B cell (primary cell): Measurements from ENCODE around the gene SLC38A6. TPM values are rescaled to one million over a fixed set of nuclear protein-coding genes. Genes with fewer than 3 reads are reported as not detected.

Experiments used
- ATAC-seq: fragments of 200-7000 bp; cut with Tn5 transposase; one replicate; pipeline ENCODE4 v1.10.0; 2021; ENCODE audit warnings: low read depth, mild to moderate bottlenecking, moderate number of reproducible peaks, moderate library complexity
- CTCF ChIA-PET: fragments of 350-600 bp; sonication (Branson Sonifier 250); formaldehyde crosslinking; loops from one replicate; lab custom pipeline; 2021; ENCODE audit warnings: antibody characterized with exemption, inconsistent platforms; lab: Charles Lee
- POLR2A ChIA-PET: fragments of 350-600 bp; sonication (Branson Sonifier 250); formaldehyde crosslinking; loops from one replicate; lab custom pipeline; 2021; ENCODE audit warnings: antibody characterized with exemption; lab: Charles Lee
- DNase-seq: peaks from one replicate; pipeline ENCODE4 v3.0.0; 2013
- H2AFZ ChIP-seq: 2 replicates; pipeline ENCODE4 v1.6.1; 2012; ENCODE audit warnings: mild to moderate bottlenecking, low read depth, low read length; ENCODE audit not compliant: insufficient read depth, poor library complexity, severe bottlenecking
- H3K27ac ChIP-seq, 2 donors: 1 replicate in 1 of 2; 2 replicates in 1 of 2; pipeline ENCODE4 v1.5.1; 2012 to 2013; ENCODE audit warnings: low read length in 2 of 2, mild to moderate bottlenecking in 2 of 2, moderate library complexity in 1 of 2
- H3K27me3 ChIP-seq, 4 experiments: fragments of 200-600 bp in 1 of 4; sonication (generic) in 1 of 4; replicated peaks in 1 of 4; 1 replicate in 2 of 4; 2 replicates in 2 of 4; pipeline versions ENCODE4 v1.6.1 to v1.7.0; 2013 to 2016; ENCODE audit warnings: low read length in 3 of 4, mild to moderate bottlenecking in 2 of 4, mixed read lengths in 1 of 4, moderate library complexity in 1 of 4; ENCODE audit not compliant: insufficient read depth in 4 of 4, control insufficient read depth in 3 of 4; ENCODE audit errors: control extremely low read depth in 1 of 4
- H3K36me3 ChIP-seq, 2 experiments: replicated peaks in 1 of 2; 1 replicate in 1 of 2; 2 replicates in 1 of 2; pipeline versions ENCODE4 v1.6.1 to v1.7.1; 2013; ENCODE audit warnings: low read length in 1 of 2; ENCODE audit not compliant: insufficient read depth in 2 of 2, control insufficient read depth in 1 of 2; ENCODE audit errors: control extremely low read depth in 1 of 2, extremely low read depth in 1 of 2
- H3K4me1 ChIP-seq, 2 donors: fragments of 200-600 bp in 1 of 2; sonication (generic) in 1 of 2; 1 replicate in 1 of 2; 2 replicates in 1 of 2; pipeline versions ENCODE4 v1.5.1 to v1.6.1; 2013 to 2017; ENCODE audit warnings: low read length in 2 of 2; ENCODE audit not compliant: control insufficient read depth in 2 of 2, insufficient read depth in 2 of 2
- H3K4me2 ChIP-seq: replicated peaks from 2 replicates; pipeline ENCODE3; 2012; ENCODE audit warnings: mild to moderate bottlenecking, low read depth, low read length; ENCODE audit not compliant: poor library complexity, severe bottlenecking
- H3K4me3 ChIP-seq, 5 experiments: fragments of 200-600 bp in 1 of 5; sonication (generic) in 1 of 5; 1 replicate in 3 of 5; 2 replicates in 2 of 5; pipeline versions ENCODE4 v1.5.1 to v1.7.0; 2011 to 2016; ENCODE audit warnings: low read length in 4 of 5, mild to moderate bottlenecking in 4 of 5, low read depth in 2 of 5, control low read depth in 1 of 5, moderate library complexity in 1 of 5; ENCODE audit not compliant: insufficient read depth in 1 of 5; ENCODE audit errors: control extremely low read depth in 1 of 5, extremely low read depth in 1 of 5
- H3K79me2 ChIP-seq: fragments of 200-600 bp; sonication (generic); one replicate; pipeline ENCODE4 v1.6.0; 2016; ENCODE audit warnings: low read length; ENCODE audit not compliant: control insufficient read depth, insufficient read depth
- H3K9ac ChIP-seq: fragments of 200-600 bp; sonication (generic); 2 replicates; pipeline ENCODE4 v1.6.1; 2017; ENCODE audit warnings: mild to moderate bottlenecking, low read length, moderate library complexity
- H3K9me3 ChIP-seq, 3 donors: one replicate each; pipeline versions ENCODE4 v1.6.1 to v1.7.1; 2013; ENCODE audit warnings: low read length in 2 of 3; ENCODE audit not compliant: control insufficient read depth in 2 of 3, insufficient read depth in 1 of 3; ENCODE audit errors: control extremely low read depth in 1 of 3
- H4K20me1 ChIP-seq: 2 replicates; pipeline ENCODE4 v1.6.0; 2012; ENCODE audit warnings: mild to moderate bottlenecking, low read length; ENCODE audit not compliant: insufficient read depth, control insufficient read depth, poor library complexity, severe bottlenecking
- H3K27ac Mint-ChIP-seq: one replicate; pipeline ENCODE4 v1.8.0; 2021; ENCODE audit warnings: mixed read lengths
- H3K27me3 Mint-ChIP-seq: one replicate; pipeline ENCODE4 v1.8.0; 2021; ENCODE audit warnings: mixed read lengths
- H3K4me1 Mint-ChIP-seq: one replicate; pipeline ENCODE4 v1.8.0; 2021; ENCODE audit warnings: mixed read lengths
- H3K4me3 Mint-ChIP-seq: one replicate; pipeline ENCODE4 v1.8.0; 2021; ENCODE audit warnings: mixed read lengths
- H3K9me3 Mint-ChIP-seq: one replicate; pipeline ENCODE4 v1.8.0; 2022; ENCODE audit warnings: mixed read lengths; ENCODE audit not compliant: insufficient read depth
- CTCF ChIP-seq: fragments of 200-600 bp; IDR thresholded peaks from one replicate; pipeline ENCODE4 v1.8.0; 2022; ENCODE audit warnings: antibody characterized with exemption, mild to moderate bottlenecking
- EZH2 ChIP-seq: IDR thresholded peaks from 2 replicates; pipeline ENCODE4 v1.6.1; 2012; ENCODE audit warnings: borderline replicate concordance, low read depth, mild to moderate bottlenecking, moderate library complexity, low read length; ENCODE audit not compliant: insufficient read depth, poor library complexity, severe bottlenecking
- WGBS: methylation state at CpG from one replicate; pipeline ENCODE4 v1.1.5; 2013; ENCODE audit warnings: missing lambda C conversion rate; ENCODE audit not compliant: insufficient coverage; 5-methylcytosine and 5-hydroxymethylcytosine counted together
- intact Hi-C: fragments of 100-400 bp; cut with micrococcal nuclease; formaldehyde crosslinking; loops from one replicate; pipeline ENCODE4 v1.10.0; 2022
- polyA plus RNA-seq: library from polyadenylated mRNA; depleted of rRNA; stranded (reverse); fragments of >200 nt; gene quantifications from 2 replicates; pipeline ENCODE4 v1.2.3, GENCODE V29; 2012
- total RNA-seq, 2 donors: library from RNA; stranded (reverse); fragments of 120-200 nt in 1 of 2; gene quantifications; 1 replicate in 1 of 2; 2 replicates in 1 of 2; pipeline versions ENCODE4 v1.2.3 to v1.2.4, GENCODE V29; 2013 to 2022

The SLC38A6 gene
- total and polyA plus RNA-seq, 2 donors (not counting 1 experiment from before 2014, with no cell fraction given) = 6.4 to 15.9 TPM

- H3K4me3 Mint-ChIP-seq = no peak overlapping the region
- no peak overlapping the region for H3K9ac ChIP-seq
Observed at GRCh38 chr14:61074852-61075251, 93.8 kb downstream of the SLC38A6 start.

GRCh38 chr14:61076556-61076955, 95.5 kb downstream of the SLC38A6 start:
- intact Hi-C loops = no loop called here
- no peak overlapping the region for H3K9ac ChIP-seq

More at GRCh38 chr14:61074852-61075251, 93.8 kb downstream of the SLC38A6 start:
- Histone ChIP-seq H3K4me2 (no peak overlapping the region), H2AFZ (no peak overlapping the region), H3K27me3 (no peaks in the 10 kb centered on the region), H3K36me3 (no peaks in the 10 kb centered on the region), H3K27ac (no peak overlapping the region), H3K79me2 (no peaks in the 10 kb centered on the region), H3K9me3 (no peaks in the 10 kb centered on the region), H3K4me1 (no peaks in the 10 kb centered on the region), H4K20me1 (no peaks in the 10 kb centered on the region), H3K4me3 (no peak overlapping the region)
- ATAC-seq (no peak), DNase-seq (no peak)
- POLR2A ChIA-PET = no interaction called here
- 89% methylated on average over 3 of the region's 3 CpGs for WGBS
- TF ChIP-seq CTCF = no peak
- TF ChIP-seq EZH2 = no peak
- intact Hi-C loops = no loop called here
- no peak overlapping the region for H3K27ac Mint-ChIP-seq
- no peaks in the 10 kb centered on the region for H3K27me3 Mint-ChIP-seq
- H3K9me3 Mint-ChIP-seq = no peaks in the 10 kb centered on the region
- CTCF ChIA-PET = no interaction called here
- H3K4me1 Mint-ChIP-seq = peaks cover 4% of the 10 kb centered on the region

More at GRCh38 chr14:61076556-61076955, 95.5 kb downstream of the SLC38A6 start:
- no CpG with 5 or more reads among the region's 2 CpGs for WGBS
- no peaks in the 10 kb centered on the region for H3K9me3 Mint-ChIP-seq
- Histone ChIP-seq H3K4me3 (no peak overlapping the region), H2AFZ (no peak overlapping the region), H3K4me2 (no peak overlapping the region), H3K9me3 (no peaks in the 10 kb centered on the region), H3K4me1 (peaks cover 3 to 8% of the 10 kb centered on the region in 2 donors), H3K36me3 (no peaks in the 10 kb centered on the region), H3K27me3 (no peaks in the 10 kb centered on the region), H3K27ac (no peak overlapping the region), H3K79me2 (no peaks in the 10 kb centered on the region), H4K20me1 (no peaks in the 10 kb centered on the region)
- DNase-seq (no peak), ATAC-seq (no peak)
- peaks cover 15% of the 10 kb centered on the region for H3K4me1 Mint-ChIP-seq
- POLR2A ChIA-PET = no interaction called here
- no peak overlapping the region for H3K27ac Mint-ChIP-seq
- H3K27me3 Mint-ChIP-seq = no peaks in the 10 kb centered on the region
- H3K4me3 Mint-ChIP-seq = no peak overlapping the region
- TF ChIP-seq CTCF = no peak
- no peak for TF ChIP-seq EZH2
- CTCF ChIA-PET = no interaction called here
